ENCODE data around the gene PCYT2. TPM values are rescaled to one million over a fixed set of nuclear protein-coding genes. Genes with fewer than 3 reads are reported as not detected.

PCYT2 gene
- total RNA-seq, 1 experiment from 2014 or later, result 43.4 TPM

DNA sequence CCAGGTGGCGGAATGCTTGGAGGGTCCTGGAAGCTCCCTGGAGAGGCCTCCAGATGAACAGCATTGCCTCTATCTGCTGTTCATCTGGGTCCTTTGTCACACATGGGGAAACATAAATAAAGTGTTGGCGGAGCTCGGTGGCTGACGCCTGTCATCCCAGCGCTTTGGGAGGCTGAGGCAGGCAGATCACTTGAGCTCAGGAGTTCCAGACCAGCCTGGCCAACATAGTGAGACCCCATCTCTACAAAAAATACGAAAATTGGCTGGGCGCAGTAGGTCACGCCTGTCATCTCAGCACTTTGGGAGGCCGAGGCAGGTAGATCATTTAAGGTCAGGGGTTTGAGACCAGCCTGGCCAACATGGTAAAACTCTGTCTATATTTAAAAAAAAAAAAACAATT lies 33.7 kb upstream of the PCYT2 start:
- no peak for DNase-seq (ENCODE audit: low read depth)

DNA sequence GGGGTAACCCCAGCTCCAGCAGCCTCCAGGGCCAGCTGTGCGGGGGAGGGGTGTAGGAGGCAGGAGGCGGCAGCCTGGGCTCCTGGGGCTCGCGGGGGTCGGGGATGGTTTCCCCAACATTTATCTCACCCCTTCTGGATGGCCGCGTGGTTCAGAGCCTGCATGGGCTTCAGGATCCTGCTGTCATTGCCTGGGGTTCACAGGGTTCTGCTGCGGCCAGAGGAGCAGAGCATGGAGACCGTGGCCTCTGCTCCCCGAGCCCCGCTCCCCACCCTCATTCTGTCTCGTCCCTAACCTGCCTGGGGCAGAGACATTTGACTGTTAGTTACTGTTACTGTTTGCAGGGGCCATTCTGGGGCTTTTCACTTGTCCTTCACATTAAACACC lies 31.0 kb upstream of the PCYT2 start:
- no peak for DNase-seq (ENCODE audit: low read depth)

DNA sequence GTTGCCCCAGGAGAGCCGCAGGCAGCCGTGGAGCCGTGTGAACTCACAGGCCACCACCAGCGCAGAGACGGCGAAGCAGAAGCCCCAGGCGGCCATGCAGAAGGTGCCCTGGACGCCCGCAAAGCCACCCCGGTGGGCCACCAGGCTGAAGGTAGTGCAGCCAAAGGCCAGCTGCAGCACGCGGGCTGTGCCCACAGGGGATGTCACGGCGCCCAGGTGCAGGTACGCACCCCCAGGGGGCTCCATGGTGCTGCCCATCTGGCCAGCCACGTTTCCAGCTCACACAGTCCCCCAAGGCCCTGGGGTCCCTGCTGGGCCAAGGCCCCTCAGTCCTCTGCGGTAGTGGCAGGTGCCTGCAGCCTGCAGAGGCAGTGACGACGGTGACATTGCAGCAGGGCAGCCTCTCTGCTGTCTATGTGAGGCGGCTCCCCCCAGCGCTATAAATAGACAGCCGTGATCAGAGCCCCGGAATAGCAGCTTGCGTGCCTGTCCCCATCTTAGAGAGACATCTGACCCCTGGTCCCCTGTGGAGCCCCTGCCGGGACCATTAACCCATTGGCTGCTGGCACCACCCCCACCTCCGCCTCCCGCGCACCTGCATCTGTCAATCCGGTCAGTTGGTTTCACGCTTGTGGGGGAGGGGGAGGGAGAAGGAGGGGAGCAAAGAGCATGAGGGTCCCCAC lies 30.4 kb upstream of the PCYT2 start:
- no peak for DNase-seq (ENCODE audit: low read depth)

DNA sequence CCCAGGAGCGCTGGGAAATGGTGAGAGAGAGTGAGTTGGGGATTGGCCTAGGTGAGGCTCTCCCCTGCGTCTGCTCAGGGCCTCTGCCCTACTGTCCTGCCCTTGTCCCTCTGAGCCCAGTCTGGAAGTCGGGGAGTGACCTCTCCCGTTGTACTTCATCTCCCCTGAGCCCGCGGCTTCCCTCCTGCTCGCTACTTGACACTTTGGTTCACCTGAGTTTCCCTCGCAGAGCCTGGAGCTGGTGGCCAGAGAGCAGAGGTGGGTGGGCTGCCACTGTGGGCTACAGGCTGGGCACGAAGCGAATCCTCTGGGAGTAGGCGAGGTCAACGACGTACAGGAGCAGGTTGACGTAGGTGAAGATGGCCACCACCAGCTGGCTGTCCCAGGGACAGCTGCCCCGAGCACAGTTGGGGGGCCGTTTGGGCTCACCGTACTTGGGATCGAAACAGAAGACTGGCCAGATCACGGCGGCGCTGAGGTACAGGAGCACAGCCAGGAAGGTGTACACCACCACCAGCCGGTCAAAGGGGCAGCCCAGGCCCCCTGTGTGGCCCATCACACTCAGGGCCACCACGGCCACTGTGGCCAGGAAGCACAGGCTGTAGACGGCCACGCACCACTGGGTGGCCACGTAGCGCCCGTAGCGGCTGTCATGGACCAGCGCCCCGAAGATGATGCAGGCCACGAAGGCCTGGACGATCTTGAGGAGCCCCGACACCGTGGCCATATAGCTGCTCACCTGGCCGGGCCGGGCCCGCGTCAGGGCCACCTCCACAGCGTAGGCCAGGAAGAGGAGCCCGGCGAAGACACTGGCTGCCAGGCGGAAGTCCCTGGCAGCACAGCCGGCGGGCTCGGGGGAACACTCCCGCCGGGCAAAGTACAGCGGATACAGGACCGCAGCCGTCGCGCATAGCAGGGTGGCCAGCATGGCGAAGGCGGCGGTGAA lies 29.6 kb upstream of the PCYT2 start:
- no peak for DNase-seq (ENCODE audit: low read depth)

DNA sequence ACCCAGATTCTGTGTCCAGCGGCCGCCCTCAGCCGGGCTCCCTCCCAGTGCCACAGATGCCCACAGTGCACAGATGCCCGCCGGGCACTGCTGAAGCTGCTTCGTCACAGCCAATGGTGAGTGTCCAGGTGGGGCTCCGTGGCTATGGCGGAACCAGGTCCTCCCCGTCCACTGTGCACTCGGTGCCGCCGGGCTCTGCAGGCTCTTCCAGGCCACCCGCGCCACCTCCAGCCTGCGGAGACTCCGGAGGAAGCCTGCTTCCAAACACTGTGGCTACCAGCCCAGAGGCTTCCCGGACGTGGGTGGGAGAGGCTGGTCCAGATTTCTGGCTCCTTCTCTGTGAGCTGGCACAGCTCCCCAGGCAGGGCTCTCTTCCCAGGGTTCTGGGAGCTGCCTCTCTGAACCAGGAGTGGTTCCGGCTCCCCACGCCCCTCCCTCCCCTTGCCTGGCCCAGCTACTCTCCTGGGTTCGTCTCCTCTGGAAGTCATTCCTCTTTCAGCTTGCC lies 28.7 kb upstream of the PCYT2 start:
- DNase-seq (ENCODE audit: low read depth), result no peak

DNA sequence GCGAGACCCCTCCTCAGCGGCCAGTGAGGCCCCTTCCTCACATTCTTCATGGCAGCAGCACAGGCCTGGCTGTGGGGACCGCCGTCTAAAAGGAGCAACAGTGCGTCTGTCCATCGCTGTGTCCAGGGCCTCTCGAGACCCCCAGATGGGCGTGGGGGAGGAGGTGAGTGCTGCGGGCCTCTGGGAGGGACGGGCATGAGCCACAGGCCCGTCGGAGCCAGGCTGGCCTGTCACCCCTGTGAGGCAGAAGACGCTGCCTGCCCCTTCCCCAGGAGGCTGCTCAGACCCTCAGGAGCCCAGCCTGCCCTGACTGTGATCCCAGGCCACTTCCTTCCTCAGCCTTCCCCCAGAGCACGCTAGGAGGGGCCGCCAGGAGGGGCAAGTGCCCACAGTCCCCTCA lies 28.0 kb upstream of the PCYT2 start:
- DNase-seq (ENCODE audit: low read depth), result no peak

DNA sequence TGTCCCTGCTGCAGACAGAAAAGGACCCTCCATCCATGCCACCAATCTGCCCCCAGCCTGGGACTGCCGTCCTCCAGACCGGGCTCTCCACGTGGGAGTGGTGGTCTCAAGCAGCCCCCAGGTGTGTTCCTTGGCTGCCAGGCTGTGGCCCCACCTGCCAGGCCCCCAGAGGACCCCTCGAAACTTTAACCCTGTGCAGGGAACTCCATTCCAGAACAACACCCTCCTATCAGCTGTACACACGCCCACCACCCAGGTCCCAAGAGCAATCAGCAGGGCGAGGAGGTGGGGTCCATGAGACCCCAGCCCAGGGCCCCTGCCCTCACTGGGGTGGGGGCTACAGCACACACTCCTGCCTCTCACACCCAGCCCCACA lies 24.5 kb upstream of the PCYT2 start:
- DNase-seq (ENCODE audit: low read depth), result no peak

DNA sequence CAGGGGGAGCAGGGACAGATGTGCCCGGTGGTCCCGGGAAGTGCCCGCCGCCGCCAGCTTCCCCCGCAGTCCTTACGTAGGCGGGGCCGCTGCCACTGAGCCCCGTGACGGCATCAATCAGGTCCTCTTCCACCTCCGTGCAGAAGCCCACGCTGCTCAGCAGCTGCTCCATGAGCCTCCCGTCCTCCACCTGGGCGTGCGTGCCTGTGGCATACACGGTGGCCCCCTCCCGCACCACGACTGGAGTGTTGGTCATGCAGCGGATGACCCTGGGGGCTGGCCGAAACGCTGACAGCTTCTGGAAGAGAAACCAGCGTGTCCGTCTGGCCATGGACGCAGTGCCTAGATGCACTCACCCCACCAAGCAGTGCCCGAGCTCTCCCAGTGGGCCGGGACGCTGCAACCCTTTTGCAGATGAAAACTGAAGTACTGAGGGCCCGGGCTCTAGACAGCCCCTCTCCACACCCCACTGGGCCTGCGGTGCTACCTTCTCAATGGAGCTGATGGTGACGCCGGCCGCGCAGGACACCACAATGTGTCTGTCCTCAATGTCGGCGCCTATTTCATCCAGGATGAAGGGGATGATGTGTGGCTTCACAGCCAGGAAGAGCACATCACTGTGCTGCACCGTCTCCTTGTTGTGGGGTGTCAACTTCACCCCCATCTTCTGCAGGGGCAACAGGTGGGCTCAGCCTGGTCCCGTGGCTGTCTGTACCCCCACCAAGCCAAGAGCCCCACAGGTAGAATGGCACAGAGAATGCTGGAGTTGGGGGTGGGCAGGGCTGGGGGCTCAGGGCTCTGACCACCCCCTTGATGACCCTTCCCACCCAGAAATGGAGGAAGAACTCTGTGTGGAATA lies 23.9 kb upstream of the PCYT2 start:
- no peak for DNase-seq (ENCODE audit: low read depth)

DNA sequence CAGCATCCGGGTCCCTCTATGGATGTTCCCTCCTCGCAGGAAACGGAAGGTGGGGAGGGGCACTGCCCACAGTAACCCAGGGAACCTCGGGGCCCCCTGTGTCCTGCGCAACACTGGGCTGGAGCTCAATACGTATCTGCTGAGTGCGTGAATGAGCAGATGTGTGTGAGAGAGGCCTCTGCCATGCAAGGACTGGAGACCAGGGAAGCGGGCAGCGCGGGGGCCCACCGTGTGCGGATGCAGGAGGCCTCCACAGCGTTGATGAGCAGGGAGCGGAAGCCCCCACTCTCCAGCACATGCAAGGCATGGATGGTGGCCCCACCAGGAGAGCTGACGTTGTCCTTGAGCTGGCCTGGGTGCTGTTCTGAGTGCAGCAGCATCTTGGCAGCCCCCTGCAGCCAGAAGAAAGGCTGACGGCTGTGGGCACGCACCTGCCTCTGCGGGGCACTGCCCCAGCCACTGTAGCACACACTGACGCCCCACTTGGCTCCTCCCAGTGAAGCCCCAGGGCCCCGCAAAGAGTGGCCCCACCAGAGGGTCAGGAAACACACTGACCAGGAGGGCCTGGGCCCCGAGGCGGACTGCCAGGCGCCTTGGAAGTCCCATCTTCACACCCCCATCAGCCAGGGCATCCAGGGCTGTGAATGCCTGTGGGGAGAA lies 23.0 kb upstream of the PCYT2 start:
- DNase-seq (ENCODE audit: low read depth), result no peak

DNA sequence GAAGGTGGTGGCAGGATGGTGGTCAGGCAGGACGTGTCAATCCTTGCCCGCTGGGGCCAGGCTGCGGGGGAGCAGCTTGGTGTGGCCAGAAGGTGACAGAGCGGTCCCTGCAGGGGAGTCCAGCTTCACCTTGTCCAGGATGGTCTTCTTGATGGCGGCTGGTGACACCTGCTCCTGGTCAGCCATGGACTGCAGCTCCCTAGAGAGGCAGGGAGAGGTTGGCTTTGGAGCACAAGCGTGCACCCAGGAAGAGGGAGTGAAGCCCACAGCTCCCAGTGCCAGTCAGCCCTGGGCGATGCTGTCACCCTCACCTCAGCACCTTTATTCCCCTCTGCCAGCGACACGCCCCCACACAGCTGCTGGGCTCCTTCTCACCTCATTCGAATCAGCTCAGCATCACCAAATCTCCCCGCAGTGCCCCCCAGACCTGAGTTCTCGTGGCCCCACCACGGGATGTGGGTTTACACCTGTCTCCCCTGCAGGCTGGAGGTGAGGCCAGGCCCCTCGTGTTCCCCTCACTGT lies 22.0 kb upstream of the PCYT2 start:
- DNase-seq (ENCODE audit: low read depth), result no peak

DNA sequence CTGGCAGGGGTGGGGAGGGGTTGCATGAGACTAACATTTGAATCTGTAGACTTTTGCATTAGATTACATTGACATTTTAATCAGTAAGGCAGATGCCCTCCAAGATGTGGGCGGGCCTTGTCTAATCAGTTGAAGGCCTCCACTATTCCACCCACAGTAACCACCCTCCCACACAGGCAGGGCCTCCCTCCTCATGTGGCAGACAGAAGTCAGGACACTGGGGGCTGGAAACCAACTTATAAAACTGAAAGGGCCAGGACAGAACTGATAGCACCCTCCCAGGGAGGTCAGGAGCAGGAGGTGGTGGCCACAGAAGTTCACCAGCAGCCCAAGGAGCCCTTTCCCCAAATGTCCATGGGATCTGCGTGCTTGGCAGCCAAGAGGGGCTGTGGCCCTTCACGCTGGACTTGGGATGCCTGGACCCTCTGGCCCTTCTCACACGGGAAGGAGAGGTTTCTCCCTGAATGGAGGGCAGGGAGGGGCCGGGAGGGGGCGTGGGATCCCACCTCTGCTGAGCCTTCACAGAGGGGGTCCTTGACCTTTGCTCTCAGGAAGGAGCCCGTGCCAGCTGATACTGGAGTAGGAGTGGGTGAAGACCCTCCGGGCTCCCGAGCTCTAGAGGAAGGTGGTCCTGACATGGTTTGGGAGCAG lies 21.3 kb upstream of the PCYT2 start:
- no peak for DNase-seq (ENCODE audit: low read depth)

DNA sequence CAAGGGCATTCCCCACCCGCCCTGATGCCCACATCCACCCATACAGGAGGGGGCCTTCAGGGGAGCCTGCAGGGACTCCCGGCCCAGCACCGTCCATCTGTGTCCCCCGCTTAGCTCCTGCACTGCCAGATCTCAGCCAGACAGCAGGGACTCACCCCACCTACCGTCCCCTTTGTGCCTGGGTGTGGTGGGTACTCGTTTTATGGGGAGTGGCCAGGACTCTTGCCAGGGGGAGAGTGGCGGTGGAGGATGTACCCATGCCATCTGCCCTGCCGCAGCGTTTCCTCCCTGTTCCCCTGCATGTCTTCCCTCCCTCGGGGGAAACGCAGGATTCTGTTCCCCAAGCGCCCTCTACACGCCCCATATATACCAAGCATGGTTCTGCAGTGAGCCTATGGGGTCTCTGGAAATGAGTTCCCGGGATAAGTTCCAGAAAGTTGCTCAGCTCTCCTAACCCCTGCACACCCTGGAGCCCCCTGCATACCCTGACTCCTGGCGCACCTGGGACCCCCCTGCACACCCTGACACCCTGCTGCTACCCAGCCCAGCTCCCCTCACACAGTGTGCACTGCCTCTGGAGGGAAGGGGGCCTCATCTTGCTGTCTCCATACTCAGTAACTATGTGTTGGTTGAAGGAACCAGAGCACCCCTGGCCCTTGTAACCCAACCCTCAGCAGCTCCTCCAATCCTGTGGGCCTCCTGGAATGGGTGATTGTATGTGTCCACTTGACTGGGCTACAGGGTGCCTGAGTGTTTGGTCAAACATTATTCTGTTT lies 20.5 kb upstream of the PCYT2 start:
- DNase-seq (ENCODE audit: low read depth), result no peak

DNA sequence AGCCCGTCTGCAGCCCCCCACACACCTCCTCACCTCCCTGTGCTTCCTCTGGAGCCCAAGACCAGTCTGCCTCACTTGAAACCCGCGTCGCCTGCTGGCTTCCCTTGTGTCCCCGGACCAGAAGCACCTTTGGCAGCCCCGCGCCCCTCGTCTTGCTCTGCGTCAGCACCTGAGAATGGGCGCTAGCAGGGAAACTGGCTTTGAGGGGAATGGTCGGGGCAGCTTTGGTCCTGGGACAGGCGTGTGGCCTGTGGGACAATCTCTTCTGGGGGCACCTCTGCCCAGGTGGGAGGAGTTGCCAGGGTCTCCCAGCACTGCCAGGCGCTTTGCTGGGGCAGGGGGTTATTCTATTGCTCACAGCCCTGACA lies 20.0 kb upstream of the PCYT2 start:
- no peak for DNase-seq (ENCODE audit: low read depth)

DNA sequence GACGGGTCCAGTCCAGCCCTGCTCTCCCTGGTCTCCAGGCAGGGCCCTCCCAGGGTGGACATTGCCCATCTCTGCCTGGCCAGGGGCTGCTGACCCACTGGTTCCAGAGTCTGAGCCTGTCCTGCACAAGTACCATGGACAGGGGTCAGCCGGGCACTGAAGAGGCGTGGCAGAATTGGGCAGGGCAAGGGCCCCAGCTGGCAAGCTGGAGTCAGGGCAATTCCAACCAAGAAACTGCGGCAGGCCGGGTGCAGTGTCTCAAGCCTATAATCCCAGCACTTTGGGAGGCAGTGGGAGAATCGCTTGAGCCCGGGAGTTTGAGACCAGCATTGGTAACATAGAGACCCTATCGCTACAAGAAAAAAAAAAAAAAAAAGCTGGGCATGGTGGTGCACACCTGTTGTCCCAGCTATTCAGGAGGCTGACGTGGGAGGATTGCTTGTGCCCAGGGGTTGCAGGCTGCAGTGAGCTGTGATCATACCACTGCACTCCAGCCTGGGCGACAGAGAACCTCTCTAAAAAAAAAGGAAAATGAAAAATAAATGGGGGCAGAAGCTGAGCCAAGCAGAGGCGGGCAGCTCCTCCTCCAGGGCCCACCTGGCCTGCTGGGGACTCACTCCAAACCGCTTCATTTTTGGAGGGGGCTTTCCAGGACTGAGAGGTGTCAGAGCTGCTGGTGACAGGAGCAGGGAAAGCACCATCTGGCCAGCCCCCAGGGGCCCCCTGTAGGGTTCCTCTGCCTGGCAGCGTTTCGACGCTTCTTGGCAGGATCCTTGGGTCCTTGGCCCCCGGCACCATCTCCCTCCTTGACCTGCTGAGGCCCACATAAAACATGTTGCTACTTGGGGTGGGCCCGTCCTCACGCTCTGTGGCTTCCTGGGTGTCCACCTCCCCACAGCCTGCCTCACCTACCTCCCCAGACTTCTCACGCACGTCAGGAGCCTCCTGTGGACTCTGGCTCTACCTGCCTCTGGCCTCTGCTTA lies 19.2 kb upstream of the PCYT2 start:
- no peak for DNase-seq (ENCODE audit: low read depth)

DNA sequence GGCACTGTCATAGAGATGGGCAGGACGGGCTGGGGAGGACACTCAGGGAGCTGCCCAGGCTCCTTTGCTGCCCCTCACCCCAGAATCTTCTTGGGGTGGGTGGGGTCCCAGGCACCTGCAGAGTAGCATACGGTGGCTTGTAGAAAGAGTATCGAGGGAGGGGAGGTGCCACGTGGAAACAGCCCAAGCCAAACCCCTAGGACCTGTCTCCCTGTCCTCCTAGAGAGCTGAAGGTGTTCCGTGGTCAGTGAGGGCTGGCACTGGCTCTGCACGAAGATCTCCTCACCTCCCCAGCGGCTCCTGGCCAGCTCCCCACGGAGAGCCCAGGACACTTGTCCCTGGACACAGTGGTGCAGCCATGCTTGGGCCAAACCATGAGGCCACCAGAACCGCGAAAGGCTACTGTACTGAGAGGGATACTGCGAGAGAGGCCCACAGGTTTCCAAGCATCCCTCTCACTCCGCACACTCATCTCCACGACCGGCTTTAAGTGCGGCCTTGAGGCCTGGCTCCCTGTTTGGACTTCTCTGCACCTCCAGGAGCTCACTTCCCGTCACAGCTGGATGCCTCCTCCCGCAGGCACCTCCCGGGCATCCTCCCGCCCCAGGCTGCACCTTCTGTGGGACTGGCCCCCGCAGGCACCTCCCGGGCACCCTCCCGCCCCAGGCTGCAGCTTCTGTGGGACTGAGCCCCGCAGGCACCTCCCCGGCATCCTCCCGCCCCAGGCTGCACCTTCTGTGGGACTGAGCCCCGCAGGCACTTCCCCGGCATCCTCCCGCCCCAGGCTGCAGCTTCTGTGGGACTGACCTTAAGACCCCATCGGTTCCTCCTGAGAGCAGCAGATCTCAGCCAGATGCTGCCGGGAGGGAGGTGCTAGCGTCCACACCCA lies 18.3 kb upstream of the PCYT2 start:
- DNase-seq (ENCODE audit: low read depth), result no peak

DNA sequence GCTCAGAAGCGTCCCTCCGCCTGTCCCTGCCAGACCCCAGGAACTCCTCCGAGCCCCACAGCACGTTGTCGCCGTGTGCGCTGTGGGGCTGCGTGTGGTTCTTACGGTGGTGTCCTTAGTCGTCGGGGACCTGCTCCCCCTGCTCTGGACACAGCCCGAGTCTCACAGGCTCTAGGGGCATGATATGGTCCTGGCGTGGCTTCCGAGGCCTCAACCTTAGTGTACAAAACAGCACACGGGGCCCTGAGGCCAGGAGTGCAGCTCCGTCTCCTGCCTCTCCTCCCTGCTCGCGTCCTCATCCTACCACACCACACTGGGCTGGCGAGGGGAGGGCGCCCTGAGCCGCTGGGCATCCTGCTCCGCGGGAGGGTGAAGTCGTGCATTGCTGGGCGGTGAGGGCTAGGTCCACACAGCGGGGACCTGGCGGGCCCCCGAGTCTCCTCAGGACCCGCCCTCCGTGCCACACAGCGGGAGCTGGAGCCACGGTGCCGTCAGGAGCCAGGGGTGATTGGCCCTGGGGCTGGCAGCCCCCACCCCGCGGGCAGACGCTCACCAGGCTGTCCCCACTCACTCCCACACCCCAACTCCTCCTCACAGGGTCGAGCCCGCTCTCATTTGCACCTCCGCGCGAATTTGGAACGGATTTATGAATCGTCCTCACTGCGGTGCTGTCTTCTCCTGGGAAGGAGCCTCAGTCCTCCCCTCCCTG lies 17.5 kb upstream of the PCYT2 start:
- no peak for DNase-seq (ENCODE audit: low read depth)
